GM21526 (cell line): ENCODE results near the gene PRPH2.
"Not testable (repeated sequence)": the region's sequence is repeated elsewhere in the genome, so short reads cannot be mapped to it uniquely, and the experiment has no call there.

ENCODE experiments used
- ATAC-seq: cut with Tn5 transposase; IDR thresholded peaks from one replicate; pipeline ENCODE4 v1.9.1; 2021; ENCODE audit warnings: moderate library complexity; ENCODE audit not compliant: unreplicated experiment, low FRiP score

Gene PRPH2

DNA sequence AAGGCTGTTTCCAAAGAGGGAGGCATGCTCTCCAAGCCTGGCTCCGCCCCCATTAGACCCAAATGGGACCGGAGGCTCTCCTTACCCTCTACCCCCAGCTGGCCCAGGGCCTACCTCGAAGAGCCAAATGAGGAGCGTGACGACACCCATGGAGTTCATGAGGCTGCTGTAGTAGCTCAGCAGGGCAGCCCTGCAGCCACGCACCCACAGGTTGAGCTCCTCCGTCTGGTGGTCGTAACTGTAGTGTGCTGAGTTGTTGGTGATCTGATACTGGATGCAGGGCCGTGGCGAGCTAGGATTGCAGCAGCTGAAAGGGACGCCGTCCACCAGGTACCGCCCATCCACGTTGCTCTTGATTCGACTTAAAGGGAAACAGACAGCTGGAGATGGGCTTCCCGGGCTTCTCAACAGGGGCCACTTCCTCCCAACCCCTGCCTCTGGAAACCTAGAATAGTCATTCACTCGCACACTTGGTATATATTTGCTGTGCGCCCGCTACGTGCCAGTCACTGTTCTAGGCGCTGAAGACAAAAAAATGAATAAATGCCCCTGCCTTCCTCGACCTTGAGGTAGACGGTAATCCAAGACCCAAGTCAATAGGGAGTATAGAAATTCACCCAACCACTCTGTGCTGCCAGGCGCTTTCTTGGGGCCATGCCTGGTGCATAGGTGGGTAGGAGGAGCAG lies 18.0 kb downstream of the PRPH2 start:
- no peak for ATAC-seq

- not testable (repeated sequence) for ATAC-seq
These were observed 19.6 kb downstream of the PRPH2 start for GRCh38 chr6:42702786-42703185.

- no peak for ATAC-seq
These were observed 20.2 kb downstream of the PRPH2 start for GRCh38 chr6:42702200-42702599.

- no peak for ATAC-seq
These were observed 24.2 kb downstream of the PRPH2 start for GRCh38 chr6:42698217-42698616.

DNA sequence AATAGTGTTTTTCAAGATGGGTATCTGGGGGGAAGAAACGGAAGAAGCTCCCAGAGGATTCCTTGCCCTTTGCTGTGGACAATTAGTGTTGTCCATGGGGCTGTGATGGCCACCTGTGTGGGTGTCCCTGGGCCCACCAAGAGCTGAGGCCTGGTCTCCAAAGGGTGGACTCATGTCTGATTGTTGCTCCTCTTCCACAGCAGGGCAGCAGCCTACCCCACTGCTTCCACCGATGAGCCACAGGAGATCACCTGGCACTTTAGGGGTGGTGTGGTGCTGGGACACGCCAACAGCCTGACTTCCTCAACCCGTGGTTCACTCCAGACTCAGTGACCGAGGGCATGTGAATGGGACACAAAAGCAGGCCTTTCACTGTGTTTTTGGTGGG lies 25.1 kb downstream of the PRPH2 start:
- ATAC-seq, result no peak

DNA sequence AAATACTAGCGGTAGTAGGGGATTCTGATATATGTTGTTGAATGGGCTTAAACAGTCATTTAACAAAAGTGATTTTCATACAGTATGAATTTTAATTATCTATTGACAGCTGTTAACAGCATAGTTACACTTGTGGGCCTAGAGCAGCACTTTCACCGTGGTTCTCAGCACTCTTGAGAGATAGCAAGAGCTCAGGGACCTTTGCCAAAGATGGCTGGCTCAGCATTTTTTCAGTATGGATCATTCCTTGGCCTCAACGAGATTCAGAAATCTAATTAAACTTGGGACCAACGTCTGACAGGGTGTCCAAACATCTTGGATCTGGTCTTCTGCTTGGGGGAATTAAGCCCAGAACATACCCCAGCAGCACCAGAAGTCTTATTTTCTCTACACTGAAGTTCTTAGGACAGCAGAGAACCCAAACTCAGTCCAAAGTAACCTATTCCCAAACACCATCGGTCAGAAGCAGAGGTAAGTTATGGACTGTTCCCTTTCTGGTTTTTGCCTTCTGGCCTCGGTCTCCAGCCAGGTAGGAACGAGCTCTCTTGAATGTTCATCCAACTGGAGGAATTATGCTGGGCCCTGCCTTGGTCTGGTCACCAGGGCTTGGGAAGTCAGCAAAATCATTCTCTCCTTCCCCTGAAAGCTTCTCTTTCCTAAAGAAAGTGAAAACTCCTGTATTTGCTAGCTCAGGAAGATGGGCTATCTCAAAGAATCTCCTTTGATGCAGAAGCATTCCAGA lies 25.7 kb downstream of the PRPH2 start:
- no peak for ATAC-seq

- no peak for ATAC-seq
These were observed 27.8 kb downstream of the PRPH2 start for GRCh38 chr6:42694586-42694985.

DNA sequence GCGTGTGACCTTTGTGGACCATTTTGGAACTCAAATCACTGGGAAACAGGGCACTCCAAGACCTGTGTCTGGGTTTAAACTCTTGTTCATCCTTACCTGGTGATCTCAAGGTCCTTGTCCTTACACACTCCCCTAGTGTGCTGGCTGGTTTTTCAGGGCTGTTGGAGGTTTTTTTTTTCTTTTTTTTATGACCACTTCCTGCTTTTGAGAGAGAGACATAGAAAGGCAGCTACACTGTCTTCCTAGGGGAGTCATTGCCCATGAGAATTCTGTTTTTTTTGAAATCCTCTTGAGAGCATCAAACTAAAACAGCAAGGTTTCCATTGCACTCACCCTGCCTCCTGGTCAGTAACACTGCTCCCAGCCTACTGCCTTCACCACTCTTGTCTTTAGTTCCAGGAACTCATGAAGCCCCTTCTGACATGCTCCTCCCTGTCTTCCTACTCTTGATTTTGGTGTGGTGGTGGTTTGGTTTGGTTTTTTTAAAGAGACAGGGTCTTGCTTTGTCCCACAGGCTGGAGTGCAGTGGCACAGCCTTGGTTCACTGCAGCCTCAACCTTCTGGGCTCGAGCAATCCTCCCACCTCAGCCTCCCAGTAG lies 28.6 kb downstream of the PRPH2 start:
- no peak for ATAC-seq

GRCh38 chr6:42692137-42692911 lies 30.1 kb downstream of the PRPH2 start:
- ATAC-seq, result no peak

DNA sequence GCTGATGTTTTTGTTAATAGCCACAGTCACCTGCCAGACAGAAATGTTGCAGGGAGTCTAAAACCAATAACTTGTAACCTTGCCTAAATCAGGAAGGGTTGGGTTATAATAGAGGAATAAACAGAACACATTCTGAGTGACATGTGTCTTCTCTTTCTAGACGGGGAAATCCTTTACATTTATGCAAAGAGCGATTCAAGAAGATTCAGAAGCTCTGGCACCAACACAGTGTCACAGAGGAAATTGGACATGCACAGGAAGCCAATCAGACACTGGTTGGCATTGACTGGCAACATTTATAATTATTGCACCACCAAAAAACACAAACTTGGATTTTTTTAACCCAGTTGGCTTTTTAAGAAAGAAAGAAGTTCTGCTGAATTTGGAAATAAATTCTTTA lies 31.5 kb downstream of the PRPH2 start:
- no peak for ATAC-seq

DNA sequence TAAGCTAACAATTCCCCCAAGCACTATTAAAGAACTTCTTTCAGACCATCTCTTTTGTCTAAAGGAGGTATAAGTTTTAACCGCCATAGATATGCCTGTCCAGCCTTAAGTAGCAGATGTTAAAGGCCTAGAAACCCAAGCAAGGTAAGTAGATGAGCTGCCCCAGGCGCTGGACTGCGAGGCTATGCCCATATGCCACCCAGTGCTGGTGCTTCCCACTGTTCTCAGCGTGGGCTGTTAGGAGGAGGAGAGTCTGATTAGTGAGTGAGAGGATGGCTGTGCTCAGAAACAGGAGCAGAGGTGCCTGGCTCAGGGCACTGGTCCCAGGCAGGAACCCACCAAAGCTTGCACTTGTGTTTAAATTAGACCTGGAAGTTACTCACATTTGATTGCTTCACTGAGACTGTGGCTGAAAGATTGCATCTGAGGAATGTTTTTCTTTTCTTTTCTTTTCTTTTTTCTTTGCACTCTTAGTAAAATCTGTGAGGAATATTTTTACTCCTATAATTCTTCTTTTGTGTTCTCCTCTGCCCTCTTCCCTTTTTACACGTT lies 32.2 kb downstream of the PRPH2 start:
- ATAC-seq, result no peak

DNA sequence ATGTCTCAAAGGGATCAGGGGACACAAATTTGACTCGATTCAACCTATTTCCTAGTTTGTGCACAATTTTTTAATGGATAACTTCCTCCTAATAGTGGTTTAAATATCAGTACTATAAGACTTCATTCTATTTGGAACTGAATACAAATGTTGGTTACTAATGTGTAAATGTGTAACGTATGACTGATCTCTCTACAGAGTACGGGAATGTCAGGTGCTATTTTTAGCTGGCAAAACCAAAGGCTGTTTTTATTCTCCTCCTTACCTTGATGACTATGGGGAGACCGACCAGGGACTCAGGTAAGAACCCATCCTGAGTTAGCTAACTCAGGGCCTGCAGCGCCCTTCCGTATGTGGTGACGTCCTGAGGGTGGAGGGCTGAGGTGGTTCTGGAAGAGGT lies 33.0 kb downstream of the PRPH2 start:
- ATAC-seq, result no peak

GRCh38 chr6:42688281-42688680 lies 34.1 kb downstream of the PRPH2 start:
- no peak for ATAC-seq

GRCh38 chr6:42679358-42679757 lies 43.0 kb downstream of the PRPH2 start:
- ATAC-seq, result no peak

- no peak for ATAC-seq
These were observed 47.6 kb downstream of the PRPH2 start for GRCh38 chr6:42674780-42675179.

DNA sequence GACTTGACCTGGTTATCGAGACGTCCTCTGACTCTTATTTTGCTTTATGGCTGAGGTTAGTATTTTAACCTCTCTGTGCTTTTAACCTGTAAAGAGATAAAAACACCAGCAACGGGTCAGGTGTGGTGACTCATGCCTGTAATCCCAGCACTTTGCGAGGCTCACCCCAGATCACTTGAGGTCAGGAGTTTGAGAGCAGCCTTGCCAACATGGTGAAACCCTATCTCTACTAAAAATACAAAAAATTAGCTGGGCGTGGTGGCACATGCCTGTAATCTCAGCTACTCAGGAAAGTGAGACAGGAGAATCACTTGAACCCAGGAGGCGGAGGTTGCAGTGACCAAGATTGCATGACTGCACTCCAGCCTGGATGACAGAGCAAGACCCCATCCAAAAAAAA lies 48.0 kb downstream of the PRPH2 start:
- ATAC-seq, result not testable (repeated sequence)

GRCh38 chr6:42664718-42665117 lies 57.7 kb downstream of the PRPH2 start:
- ATAC-seq, result no peak

DNA sequence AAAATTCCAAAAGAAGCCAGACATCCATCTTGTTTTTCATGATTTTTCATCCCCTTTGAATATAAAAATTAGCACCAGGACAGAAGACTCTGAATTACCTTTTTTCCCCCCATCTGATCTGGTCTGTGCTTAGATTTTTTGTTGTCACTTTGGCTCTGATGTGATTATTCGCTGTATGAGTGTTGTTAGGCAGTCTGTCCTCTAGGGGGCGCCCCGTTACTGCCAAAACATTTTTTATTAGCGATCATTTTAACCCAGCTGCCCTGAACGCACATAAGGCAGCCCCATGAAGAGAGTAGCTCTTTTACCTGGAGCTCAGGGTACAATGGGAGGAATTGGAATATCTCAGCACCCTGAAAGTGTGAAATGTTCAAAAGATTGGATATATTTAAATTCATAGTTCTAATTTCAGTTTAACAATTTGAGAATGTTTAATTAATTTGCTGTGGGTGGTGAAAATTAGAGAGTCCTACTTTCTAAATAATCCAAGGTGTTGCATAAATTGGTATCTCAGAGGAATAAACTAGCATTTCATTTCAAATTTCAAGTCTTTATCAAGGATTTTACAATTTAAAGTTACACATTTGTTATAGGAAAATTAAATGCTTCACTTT lies 60.8 kb downstream of the PRPH2 start:
- no peak for ATAC-seq

DNA sequence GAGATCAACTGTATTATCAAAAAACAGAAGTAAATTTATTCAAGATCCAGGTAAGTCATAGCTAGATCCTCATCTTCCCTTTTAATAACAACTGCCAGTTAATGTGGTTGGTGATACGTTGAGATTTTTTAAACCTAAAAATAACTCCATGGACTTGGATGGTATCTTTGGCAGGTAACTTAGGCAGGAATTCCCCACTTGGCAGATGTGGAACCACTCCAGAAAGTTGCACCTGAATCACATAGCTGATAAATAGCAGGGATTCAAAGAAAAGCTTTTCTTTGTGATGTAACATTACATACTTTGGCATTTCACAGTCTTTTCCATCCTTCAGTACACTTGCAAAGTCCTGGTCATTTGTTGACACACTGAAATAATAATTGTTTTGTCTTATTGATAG lies 62.6 kb downstream of the PRPH2 start:
- no peak for ATAC-seq

GRCh38 chr6:42653851-42654250 lies 68.5 kb downstream of the PRPH2 start:
- no peak for ATAC-seq
